ENCODE results near the gene SNORC. TPM values are rescaled to one million over a fixed set of nuclear protein-coding genes. Genes with fewer than 3 reads are reported as not detected.
A peak's percentile ranks its signal among the peaks of the same experiment; 100 is the strongest.

SNORC gene
- total RNA-seq, 4 donors from 2014 or later, result 6.9 to 24.0 (median 10.7) TPM

- peak overlapping the region in 1 of 4 donors; percentile 62 for H3K27ac ChIP-seq
- H3K4me1 ChIP-seq, result peaks cover 0 to 13% (median 0%) of the 10 kb centered on the region in 4 donors
- H3K4me3 ChIP-seq, result peak overlapping the region in 1 of 4 donors; percentile 14
- TF ChIP-seq POLR2A (IDR thresholded peaks at IDR 0.05), result no peak
- TF ChIP-seq EP300 (IDR thresholded peaks at IDR 0.05), result no peak
- TF ChIP-seq CTCF (IDR thresholded peaks at IDR 0.05), result no peak
- no peaks in the 10 kb centered on the region for H3K27me3 ChIP-seq
- no peaks in the 10 kb centered on the region for H3K9me3 ChIP-seq
- peaks cover 0 to 39% (median 0%) of the 10 kb centered on the region in 3 donors for H3K36me3 ChIP-seq
- DNase-seq (ENCODE audit: low spot score in 2 of 2), result peak in 1 of 2 donors; percentile 12
- 41 to 50% methylated on average over 18 to 23 of the region's 23 CpGs for WGBS, 2 donors
Measured at GRCh38 chr2:232890896-232891601, 21.0 kb downstream of the SNORC start.

- H3K9me3 ChIP-seq, result no peaks in the 10 kb centered on the region
- WGBS, 2 donors, result 55 to 63% methylated on average over 10 to 11 of the region's 11 CpGs
- peaks cover 0 to 35% (median 0%) of the 10 kb centered on the region in 3 donors for H3K36me3 ChIP-seq
- no peaks in the 10 kb centered on the region for H3K27me3 ChIP-seq
- H3K4me3 ChIP-seq, result no peak overlapping the region
- TF ChIP-seq CTCF (IDR thresholded peaks at IDR 0.05) (no peak), POLR2A (IDR thresholded peaks at IDR 0.05) (no peak), EP300 (IDR thresholded peaks at IDR 0.05) (no peak)
- H3K4me1 ChIP-seq, result peaks cover 0 to 13% (median 0%) of the 10 kb centered on the region in 4 donors
- DNase-seq (ENCODE audit: low spot score in 2 of 2), result no peak
- H3K27ac ChIP-seq, result peak overlapping the region in 2 of 4 donors; percentile 57 to 62
Measured at GRCh38 chr2:232891621-232892071, 21.6 kb downstream of the SNORC start.

GRCh38 chr2:232892221-232892620 lies 22.2 kb downstream of the SNORC start:
- Histone ChIP-seq H3K4me1 (peaks cover 0 to 13% (median 0%) of the 10 kb centered on the region in 4 donors), H3K36me3 (peaks cover 0 to 30% (median 0%) of the 10 kb centered on the region in 3 donors), H3K27me3 (no peaks in the 10 kb centered on the region), H3K9me3 (no peaks in the 10 kb centered on the region), H3K4me3 (no peak overlapping the region), H3K27ac (peak overlapping the region in 2 of 4 donors; percentile 57 to 62)
- WGBS, 2 donors, result 87 to 94% methylated on average over 12 to 13 of the region's 13 CpGs
- no peak for DNase-seq (ENCODE audit: low spot score in 2 of 2)
- TF ChIP-seq POLR2A (IDR thresholded peaks at IDR 0.05) (no peak), EP300 (IDR thresholded peaks at IDR 0.05) (no peak), CTCF (IDR thresholded peaks at IDR 0.05) (no peak)

GRCh38 chr2:232892843-232893242 lies 22.8 kb downstream of the SNORC start:
- H3K4me1 ChIP-seq, result peaks cover 0 to 13% (median 0%) of the 10 kb centered on the region in 4 donors
- no peaks in the 10 kb centered on the region for H3K9me3 ChIP-seq
- WGBS, 2 donors, result 90 to 96% methylated on average over 20 of the region's 20 CpGs
- H3K4me3 ChIP-seq, result no peak overlapping the region
- TF ChIP-seq EP300 (IDR thresholded peaks at IDR 0.05) (no peak), CTCF (IDR thresholded peaks at IDR 0.05) (no peak), POLR2A (IDR thresholded peaks at IDR 0.05) (no peak)
- no peaks in the 10 kb centered on the region for H3K27me3 ChIP-seq
- H3K27ac ChIP-seq, result peak overlapping the region in 1 of 4 donors; percentile 62
- no peak for DNase-seq (ENCODE audit: low spot score in 2 of 2)
- peaks cover 0 to 25% (median 0%) of the 10 kb centered on the region in 3 donors for H3K36me3 ChIP-seq

GRCh38 chr2:232893834-232894233 lies 23.8 kb downstream of the SNORC start:
- Histone ChIP-seq H3K27me3 (no peaks in the 10 kb centered on the region), H3K27ac (no peak overlapping the region), H3K9me3 (no peaks in the 10 kb centered on the region), H3K4me3 (no peak overlapping the region), H3K36me3 (peaks cover 0 to 25% (median 0%) of the 10 kb centered on the region in 3 donors), H3K4me1 (peaks cover 0 to 13% (median 0%) of the 10 kb centered on the region in 4 donors)
- no peak for TF ChIP-seq EP300 (IDR thresholded peaks at IDR 0.05)
- TF ChIP-seq POLR2A (IDR thresholded peaks at IDR 0.05), result no peak
- TF ChIP-seq CTCF (IDR thresholded peaks at IDR 0.05), result no peak
- 92 to 95% methylated on average over 8 of the region's 8 CpGs for WGBS, 2 donors
- DNase-seq (ENCODE audit: low spot score in 2 of 2), result no peak

Measured in tibial nerve (tissue), 4 donors.